Panc1 (cell line): ENCODE data around the gene ASL. TPM values are rescaled to one million over a fixed set of nuclear protein-coding genes. Genes with fewer than 3 reads are reported as not detected.

Experiments used
- ATAC-seq: fragments of 200-7000 bp; cut with Tn5 transposase; 2 replicates; pipeline ENCODE4 v1.9.1; 2020; ENCODE audit warnings: mild to moderate bottlenecking, moderate library complexity
- BruUV-seq: library from RNA; stranded (reverse); fragments of 400-500 nt; replicated peaks from 2 replicates; lab custom pipeline; 2021; lab: Mats Ljungman, UMichigan
- CTCF ChIA-PET: fragments of 300-600 bp; sonication (Branson Sonifier 250); formaldehyde crosslinking; loops from one replicate; lab custom pipeline; 2022; ENCODE audit warnings: antibody characterized with exemption; lab: Charles Lee
- POLR2A ChIA-PET: fragments of 300-600 bp; sonication (Branson Sonifier 250); formaldehyde crosslinking; loops from one replicate; lab custom pipeline; 2022; ENCODE audit warnings: antibody characterized with exemption; lab: Charles Lee
- DNase-seq: peaks from one replicate; pipeline ENCODE4 v3.0.0-alpha.2; 2010; ENCODE audit warnings: low read depth, low spot score
- H3K27ac ChIP-seq: 2 replicates; pipeline ENCODE4 v1.5.1; 2011; ENCODE audit warnings: mild to moderate bottlenecking, low read length, inconsistent platforms
- H3K27me3 ChIP-seq: fragments of 200-500 bp; sonication (Bioruptor generic); 2 replicates; pipeline ENCODE4 v1.6.0; 2014; ENCODE audit warnings: low read length, inconsistent platforms; ENCODE audit not compliant: control insufficient read depth, insufficient read depth
- H3K36me3 ChIP-seq: fragments of 200-500 bp; sonication (Bioruptor generic); 2 replicates; pipeline ENCODE4 v1.5.1; 2014; ENCODE audit warnings: inconsistent platforms, mild to moderate bottlenecking, low read length, moderate library complexity; ENCODE audit not compliant: control insufficient read depth, insufficient read depth
- H3K4me1 ChIP-seq: 2 replicates; pipeline ENCODE4 v1.5.1; 2011; ENCODE audit warnings: inconsistent platforms, mild to moderate bottlenecking, low read length, moderate library complexity; ENCODE audit not compliant: control insufficient read depth, insufficient read depth
- H3K4me3 ChIP-seq, 2 experiments: 2 replicates each; pipeline ENCODE4 v1.5.1; 2011 to 2012; ENCODE audit warnings: low read depth in 2 of 2, low read length in 2 of 2, mild to moderate bottlenecking in 2 of 2, inconsistent platforms in 1 of 2, moderate library complexity in 1 of 2
- H3K9me3 ChIP-seq: fragments of 200-500 bp; sonication (Bioruptor generic); 2 replicates; pipeline ENCODE4 v1.5.1; 2014; ENCODE audit warnings: low read depth, mild to moderate bottlenecking, inconsistent platforms, low read length, moderate library complexity; ENCODE audit not compliant: control insufficient read depth, insufficient read depth
- CTCF ChIP-seq: fragments of 450-650 bp; IDR thresholded peaks from 2 replicates; pipeline ENCODE4 v1.5.1; 2017; ENCODE audit warnings: mild to moderate bottlenecking
- POLR2AphosphoS5 ChIP-seq: IDR thresholded peaks from 2 replicates; pipeline ENCODE4 v1.6.1; 2012; ENCODE audit warnings: mild to moderate bottlenecking, low read depth, low read length, moderate library complexity
- REST ChIP-seq, 2 experiments: IDR thresholded peaks; 2 replicates each; pipeline ENCODE4 v1.6.1; 2011 to 2012; ENCODE audit warnings: low read depth in 2 of 2, control low read depth in 1 of 2, low read length in 1 of 2, mild to moderate bottlenecking in 1 of 2, moderate library complexity in 1 of 2; ENCODE audit not compliant: insufficient read depth in 1 of 2
- SIN3A ChIP-seq: IDR thresholded peaks from 2 replicates; pipeline ENCODE4 v1.6.1; 2012; ENCODE audit warnings: low read depth, mild to moderate bottlenecking, low read length, moderate library complexity, borderline replicate concordance; ENCODE audit not compliant: insufficient read depth
- TCF7L2 ChIP-seq: IDR thresholded peaks from 2 replicates; pipeline ENCODE4 v1.6.1; 2011; ENCODE audit warnings: mild to moderate bottlenecking, low read depth, low read length, inconsistent platforms
- in situ Hi-C: cut with HindIII; loops from 2 replicates; pipeline ENCODE4 v1.10.0; 2016; ENCODE audit warnings: low sequenced_read_pairs, low pct_unique_long_range_greater_than_20kb
- intact Hi-C: fragments of 100-400 bp; cut with micrococcal nuclease; formaldehyde crosslinking; loops from one replicate; pipeline ENCODE4 v1.10.0; 2022; ENCODE audit not compliant: unreplicated experiment
- total RNA-seq: library from RNA; stranded (reverse); gene quantifications from one replicate; pipeline ENCODE4 v1.2.1, GENCODE V29; 2021; ENCODE audit not compliant: unreplicated experiment

The ASL gene
- total RNA-seq, 1 experiment from 2014 or later: 34.3 TPM

DNA sequence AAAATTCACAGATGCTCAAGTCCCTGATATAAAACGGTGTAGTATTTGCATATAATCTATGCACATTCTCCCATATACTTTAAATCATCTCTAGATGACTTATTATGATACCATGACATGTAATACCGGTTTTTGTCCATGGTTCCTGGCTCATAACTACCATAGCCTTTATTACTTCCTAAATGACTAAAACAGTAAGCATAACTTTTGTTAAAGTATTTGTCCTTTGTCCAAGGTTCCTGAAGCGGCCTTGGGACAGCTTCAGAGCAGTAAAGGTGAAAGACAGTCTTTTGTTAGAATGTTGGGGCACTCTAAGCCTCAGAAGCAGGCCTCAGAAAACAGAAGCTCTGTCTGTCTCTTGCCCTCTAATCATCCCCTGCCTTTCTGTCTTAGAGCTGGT is 43.0 kb downstream of the ASL start:
- H3K27ac ChIP-seq: no peak overlapping the region; the same call in 1 of the 2 replicates
- BruUV-seq: no TSS peak
- DNase-seq (no peak), ATAC-seq (no peak)
- peaks cover 17% of the 10 kb centered on the region for H3K4me1 ChIP-seq
- TF ChIP-seq SIN3A: no peak
- no peak for TF ChIP-seq TCF7L2
- no peak for TF ChIP-seq REST (IDR thresholded peaks at IDR 0.05; ENCODE audit: insufficient read depth in 1 of 2, low read depth in 2 of 2, low read length in 1 of 2)
- no peak for TF ChIP-seq CTCF
- TF ChIP-seq POLR2AphosphoS5: no peak
- in situ Hi-C loops: no loop called here
- no peaks in the 10 kb centered on the region for H3K36me3 ChIP-seq
- POLR2A ChIA-PET: no interaction called here
- intact Hi-C loops: no loop called here
- H3K9me3 ChIP-seq: no peaks in the 10 kb centered on the region
- H3K27me3 ChIP-seq: no peaks in the 10 kb centered on the region
- H3K4me3 ChIP-seq: no peak overlapping the region
- CTCF ChIA-PET: no interaction called here

- Histone ChIP-seq H3K9me3 (no peaks in the 10 kb centered on the region), H3K4me1 (peaks cover 17% of the 10 kb centered on the region), H3K4me3 (no peak overlapping the region), H3K36me3 (no peaks in the 10 kb centered on the region), H3K27ac (no peak overlapping the region), H3K27me3 (no peaks in the 10 kb centered on the region)
- ATAC-seq: no peak
- ChIA-PET POLR2A (interaction anchor here (0.6 to 0.7 kb wide), 2 partner anchors 124 to 302 kb away, joined by 3 read pairs; no protein-coding TSS in a partner anchor), CTCF (no interaction called here)
- TF ChIP-seq POLR2AphosphoS5 (no peak), SIN3A (no peak), CTCF (no peak)
- no peak for DNase-seq
- no TSS peak for BruUV-seq
- intact Hi-C loops (no loop called here), in situ Hi-C loops (no loop called here)
These were observed 43.7 kb downstream of the ASL start for GRCh38 chr7:66119245-66119850.
